AG04449 (cell line): Measurements from ENCODE around the gene HIGD1B.

Source experiments
- CTCF ChIA-PET: fragments of 350-600 bp; formaldehyde crosslinking; extraction: SDS; loops from one replicate; lab custom pipeline; 2021; ENCODE audit warnings: antibody characterized with exemption; lab: Yijun Ruan, JAX
- POLR2A ChIA-PET: fragments of 400-600, 350-600 bp; formaldehyde crosslinking; extraction: SDS; loops from one replicate; lab custom pipeline; 2020; ENCODE audit warnings: antibody characterized with exemption, inconsistent platforms; lab: Yijun Ruan, JAX
- DNase-seq: peaks from one replicate; pipeline ENCODE4 v3.0.0-alpha.2; 2010; ENCODE audit warnings: low read depth, low spot score
- H3K4me3 ChIP-seq: 2 replicates; pipeline ENCODE4 v1.5.1; 2011; ENCODE audit warnings: low read depth, mild to moderate bottlenecking, control low read depth, low read length
- CTCF ChIP-seq: IDR thresholded peaks from one replicate; pipeline ENCODE4 v1.5.1; 2011; ENCODE audit warnings: mild to moderate bottlenecking, moderate library complexity, low read length, control low read depth, inconsistent platforms; ENCODE audit not compliant: insufficient read depth; ENCODE audit errors: missing control alignments

HIGD1B gene

DNA sequence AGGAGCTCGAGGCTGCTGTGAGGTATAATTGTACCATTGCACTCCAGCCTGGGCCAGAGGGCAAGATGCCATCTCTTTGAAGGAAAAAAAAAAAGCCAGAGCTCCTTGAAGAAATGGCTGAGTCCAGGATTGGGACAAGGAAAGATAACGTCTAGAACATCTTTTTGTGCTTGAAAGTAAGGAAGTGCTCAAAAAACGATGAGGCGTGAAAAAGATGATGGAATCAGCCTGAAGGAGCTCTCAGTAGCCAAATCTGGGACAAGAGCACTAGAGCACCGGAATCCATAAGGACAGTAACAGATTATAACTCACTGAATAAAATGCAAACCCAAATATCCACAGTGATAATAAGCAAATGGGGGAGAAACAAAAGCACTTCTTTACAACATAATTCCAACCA, 29.4 kb downstream of the HIGD1B start:
- ChIA-PET CTCF (interaction anchor here (0.5 to 8.5 kb wide), 13 partner anchors 8 to 259 kb away, joined by 3 to 440 read pairs (median 3); partner anchors contain the start of gene ACBD4), POLR2A (no interaction called here)
- no peak overlapping the region for H3K4me3 ChIP-seq
- DNase-seq: no peak
- no peak for TF ChIP-seq CTCF

- DNase-seq: no peak
- ChIA-PET CTCF (interaction anchor here (0.6 to 8.5 kb wide), 41 partner anchors 8 to 319 kb away, joined by 3 to 440 read pairs (median 5); partner anchors contain the start of genes ACBD4, ADAM11, EFTUD2 and HIGD1B), POLR2A (no interaction called here)
- no peak overlapping the region for H3K4me3 ChIP-seq
- peak; percentile 53 for TF ChIP-seq CTCF
Measured at GRCh38 chr17:44878627-44879221, 31.0 kb downstream of the HIGD1B start.

- DNase-seq: no peak
- TF ChIP-seq CTCF: no peak
- CTCF ChIA-PET: interaction anchor here (0.6 to 8.5 kb wide), 30 partner anchors 7 to 318 kb away, joined by 3 to 440 read pairs (median 5); partner anchors contain the start of genes ACBD4, EFTUD2 and HIGD1B
- POLR2A ChIA-PET: no interaction called here
- H3K4me3 ChIP-seq: no peak overlapping the region
Measured at GRCh38 chr17:44879376-44879775, 31.7 kb downstream of the HIGD1B start.

- TF ChIP-seq CTCF: no peak
- no peak overlapping the region for H3K4me3 ChIP-seq
- ChIA-PET CTCF (interaction anchor here (0.8 to 8.5 kb wide), 10 partner anchors 9 to 256 kb away, joined by 3 to 440 read pairs (median 14); partner anchors contain the start of genes ACBD4 and EFTUD2), POLR2A (no interaction called here)
- no peak for DNase-seq
Measured at GRCh38 chr17:44880062-44880461, 32.4 kb downstream of the HIGD1B start.

DNA sequence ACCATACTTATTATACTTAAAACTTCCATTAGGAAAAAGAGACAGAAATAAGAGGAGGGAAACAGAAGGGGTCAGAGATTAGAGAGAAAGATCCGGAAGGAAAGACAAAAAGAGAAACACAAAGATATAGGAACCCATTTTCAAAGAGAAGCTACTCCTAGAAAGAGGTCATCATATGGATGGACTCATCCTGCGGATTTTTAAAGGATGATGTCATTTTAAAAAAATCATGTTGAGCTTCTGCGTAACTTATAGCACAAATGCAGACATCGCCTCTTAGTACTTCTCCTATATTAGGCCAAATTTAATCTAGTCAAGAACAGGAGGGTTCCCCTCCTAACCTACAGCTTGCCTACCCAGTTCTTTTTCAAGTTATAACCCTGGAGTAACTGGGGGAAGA, 33.5 kb downstream of the HIGD1B start:
- DNase-seq: no peak
- POLR2A ChIA-PET: interaction anchor here (0.5 to 1.1 kb wide), 2 partner anchors 12 to 89 kb away, joined by 3 to 4 read pairs; no protein-coding TSS in a partner anchor

More for the DNA sequence above, 33.5 kb downstream of the HIGD1B start:
- TF ChIP-seq CTCF: no peak
- CTCF ChIA-PET: interaction anchor here (0.7 to 6.5 kb wide), 15 partner anchors 9 to 254 kb away, joined by 3 to 78 read pairs (median 4); partner anchors contain the start of gene ACBD4
- no peak overlapping the region for H3K4me3 ChIP-seq
